ENCODE data around the gene TTC7B. TPM values are rescaled to one million over a fixed set of nuclear protein-coding genes. Genes with fewer than 3 reads are reported as not detected.

Gene TTC7B
- total and polyA plus RNA-seq, 2 of the 8 experiments (the other 6 are each of a cell fraction or from before 2014, with no cell fraction given), result 23.7 to 34.0 TPM

- ChIA-PET POLR2A (ENCODE audit: partially characterized antibody) (no interaction called here), CTCF (ENCODE audit: partially characterized antibody) (interaction anchor here (0.6 to 3.6 kb wide), 6 partner anchors 9 to 335 kb away, joined by 3 to 15 read pairs (median 5); no protein-coding TSS in a partner anchor)
- no peak overlapping the region for H3K23ac ChIP-seq (ENCODE audit: insufficient read length)
- no peaks in the 10 kb centered on the region for H3K27me3 ChIP-seq (replicated peaks in 1 of 4; ENCODE audit: control insufficient read depth in 3 of 4, extremely low read depth in 1 of 4, insufficient read depth in 3 of 4, low read length in 3 of 4)
- no peak overlapping the region for H2BK15ac ChIP-seq (ENCODE audit: low read length)
- no peak overlapping the region for H4K8ac ChIP-seq (ENCODE audit: extremely low read depth, insufficient read depth, low read length)
- no peaks in the 10 kb centered on the region for H3K36me3 ChIP-seq (ENCODE audit: control insufficient read depth in 2 of 4, insufficient read depth in 4 of 4, low read length in 3 of 4)
- FAIRE-seq (no peak), DNase-seq (ENCODE audit: low read depth in 1 of 2, low spot score in 2 of 2) (no peak)
- H2BK12ac ChIP-seq (ENCODE audit: low read depth, low read length), result peak overlapping the region; percentile 98
- H2BK120ac ChIP-seq (replicated peaks; ENCODE audit: low read depth, low read length), result no peak overlapping the region
- peak overlapping the region; percentile 55; the same call in 1 of the 2 replicates for H2BK5ac ChIP-seq (ENCODE audit: low read depth, low read length)
- peaks cover 13 to 34% (median 23%) of the 10 kb centered on the region in 4 experiments for H3K4me1 ChIP-seq (replicated peaks in 1 of 4; ENCODE audit: control insufficient read depth in 3 of 4, insufficient read depth in 4 of 4, low read length in 3 of 4)
- H4K91ac ChIP-seq (replicated peaks; ENCODE audit: insufficient read length, low read length), result peak overlapping the region; percentile 87
- no peaks in the 10 kb centered on the region for H3K79me2 ChIP-seq (ENCODE audit: control insufficient read depth in 1 of 2, insufficient read depth in 2 of 2, low read length in 2 of 2)
- H3K56ac ChIP-seq (replicated peaks; ENCODE audit: insufficient read length, low read depth, low read length), result no peak overlapping the region
- WGBS, 2 experiments (ENCODE audit: extremely low coverage in 1 of 2, insufficient coverage in 1 of 2, insufficient read length in 1 of 2, insufficient replicate concordance in 2 of 2, low coverage in 1 of 2, low lambda C conversion rate in 2 of 2, missing lambda C conversion rate in 1 of 2), result 77% methylated on average over 9 of the region's 9 CpGs; no CpG with 5 or more reads in 1 of the 2 experiments
- H4K5ac ChIP-seq (ENCODE audit: insufficient read length, low read depth, low read length), result peak overlapping the region; percentile 47
- H3K4ac ChIP-seq (replicated peaks; ENCODE audit: insufficient read length, low read depth, low read length), result no peak overlapping the region
- H2BK20ac ChIP-seq (ENCODE audit: low read length), result 0 out of 2 replicates have a peak overlapping the region, but pooled peaks have one; percentile 57
- peak overlapping the region; percentile 63; the same call in 1 of the 2 replicates for H3K18ac ChIP-seq (ENCODE audit: extremely low read depth, low read length)
- H3K9me3 ChIP-seq (ENCODE audit: insufficient read depth in 2 of 2, low read depth in 1 of 2, low read length in 1 of 2), result no peaks in the 10 kb centered on the region
- no peak overlapping the region for H3K4me3 ChIP-seq (ENCODE audit: extremely low read depth in 1 of 4, insufficient read depth in 2 of 4, low read depth in 3 of 4, low read length in 4 of 4)
- no peak overlapping the region for H3K9ac ChIP-seq (replicated peaks in 1 of 4; ENCODE audit: extremely low read depth in 1 of 4, low read depth in 3 of 4, low read length in 3 of 4)
- H3K14ac ChIP-seq (ENCODE audit: insufficient read length), result no peak overlapping the region
- no peak overlapping the region for H3K27ac ChIP-seq (ENCODE audit: low read depth, low read length)
- H2AFZ ChIP-seq (ENCODE audit: low read length), result no peak overlapping the region
- H3K79me1 ChIP-seq (ENCODE audit: low read depth, low read length), result no peaks in the 10 kb centered on the region
- no peaks in the 10 kb centered on the region for H4K20me1 ChIP-seq (replicated peaks in 1 of 2; ENCODE audit: control insufficient read depth in 1 of 2, insufficient read depth in 2 of 2, low read length in 2 of 2)
- H3K23me2 ChIP-seq (ENCODE audit: low read depth, low read length), result peaks cover 4% of the 10 kb centered on the region; the same call in 1 of the 2 replicates
- peak overlapping the region; percentile 69; the same call in 1 of the 2 replicates for H2AK5ac ChIP-seq (ENCODE audit: low read depth, low read length)
- no peak overlapping the region for H3K4me2 ChIP-seq (ENCODE audit: insufficient read depth in 1 of 2, low read depth in 2 of 2, low read length in 2 of 2)
- TF ChIP-seq CHD2 (IDR thresholded peaks at IDR 0.05; ENCODE audit: low read length), result no peak
- no peak for TF ChIP-seq FOSL1 (IDR thresholded peaks at IDR 0.05; ENCODE audit: insufficient read depth, low read depth, low read length)
- TF ChIP-seq SP4 (IDR thresholded peaks at IDR 0.05; ENCODE audit: low read length), result no peak
- TF ChIP-seq KDM5A (IDR thresholded peaks at IDR 0.05; ENCODE audit: low read length), result no peak
- TF ChIP-seq, protein P1, sequence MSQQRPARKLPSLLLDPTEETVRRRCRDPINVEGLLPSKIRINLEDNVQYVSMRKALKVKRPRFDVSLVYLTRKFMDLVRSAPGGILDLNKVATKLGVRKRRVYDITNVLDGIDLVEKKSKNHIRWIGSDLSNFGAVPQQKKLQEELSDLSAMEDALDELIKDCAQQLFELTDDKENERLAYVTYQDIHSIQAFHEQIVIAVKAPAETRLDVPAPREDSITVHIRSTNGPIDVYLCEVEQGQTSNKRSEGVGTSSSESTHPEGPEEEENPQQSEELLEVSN (IDR thresholded peaks at IDR 0.05), result no peak
- no peak for TF ChIP-seq TAF7 (optimal IDR thresholded peaks at IDR 0.05; ENCODE audit: borderline replicate concordance, low read depth, low read length)
- TF ChIP-seq HDAC6 (IDR thresholded peaks at IDR 0.05; ENCODE audit: low read depth, low read length), result no peak
- TF ChIP-seq POLR2AphosphoS5 (IDR thresholded peaks at IDR 0.05; ENCODE audit: low read depth, low read length), result no peak
- TF ChIP-seq CHD1 (IDR thresholded peaks at IDR 0.05; ENCODE audit: low read depth, low read length), result no peak
- TF ChIP-seq BACH1 (IDR thresholded peaks at IDR 0.05; ENCODE audit: low read length), result no peak
- no peak for TF ChIP-seq SIN3A (conservative IDR thresholded peaks at IDR 0.05 in 1 of 2, IDR thresholded peaks at IDR 0.05 in 1 of 2; ENCODE audit: low read depth in 1 of 2, low read length in 2 of 2)
- no peak for TF ChIP-seq RAD21 (IDR thresholded peaks at IDR 0.05 in 1 of 2, conservative IDR thresholded peaks at IDR 0.05 in 1 of 2; ENCODE audit: low read depth in 2 of 2, low read length in 2 of 2)
These were observed 172.1 kb downstream of the TTC7B start for GRCh38 chr14:90643982-90644670.
